ENCODE data around the gene LSAMP.

The LSAMP gene

DNA sequence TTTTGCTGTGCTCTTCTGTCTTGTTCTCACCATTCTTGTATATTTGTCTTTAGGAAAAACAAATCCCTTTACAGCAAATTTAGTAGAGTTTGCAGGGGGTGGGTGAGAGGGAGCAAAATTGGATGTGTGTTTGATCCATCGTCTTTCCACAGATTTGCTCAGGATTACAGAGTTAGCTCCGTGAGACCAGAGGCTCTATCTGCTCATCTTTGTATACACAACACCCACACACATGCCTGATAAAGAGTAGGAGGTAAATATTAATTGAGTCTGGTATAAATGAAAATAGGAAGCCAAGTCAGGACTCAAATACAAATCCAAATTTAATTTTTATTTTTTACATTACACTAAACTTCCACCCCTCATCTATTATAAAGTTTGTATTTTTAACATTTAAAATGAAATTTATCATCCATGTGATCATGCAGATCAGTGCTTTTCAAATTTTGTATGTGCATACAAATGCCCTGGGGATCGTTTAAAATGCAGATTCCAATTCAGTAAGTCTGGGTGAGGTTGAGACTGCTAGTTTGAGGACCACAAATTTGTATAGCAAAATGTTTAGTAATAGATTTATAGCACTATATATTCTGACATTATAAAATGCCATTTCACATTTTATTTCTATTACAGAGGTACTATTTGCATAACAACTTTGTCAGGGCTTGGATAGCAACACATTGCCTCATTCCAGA, 326.7 kb downstream of the LSAMP start:
- no peak overlapping the region for H3K27ac ChIP-seq (ENCODE audit: low read length)
- H3K27me3 ChIP-seq (ENCODE audit: control insufficient read depth, insufficient read depth, low read length), result no peaks in the 10 kb centered on the region
- no peak overlapping the region for H3K4me3 ChIP-seq (ENCODE audit: low read length)
- H3K36me3 ChIP-seq (ENCODE audit: control insufficient read depth, low read depth, low read length), result no peaks in the 10 kb centered on the region
- H3K9ac ChIP-seq (ENCODE audit: low read length), result no peak overlapping the region
- no peaks in the 10 kb centered on the region for H3K9me3 ChIP-seq (ENCODE audit: control insufficient read depth, low read depth, low read length)
- H3K4me1 ChIP-seq (ENCODE audit: control insufficient read depth, low read depth, low read length), result peaks cover 13% of the 10 kb centered on the region

DNA sequence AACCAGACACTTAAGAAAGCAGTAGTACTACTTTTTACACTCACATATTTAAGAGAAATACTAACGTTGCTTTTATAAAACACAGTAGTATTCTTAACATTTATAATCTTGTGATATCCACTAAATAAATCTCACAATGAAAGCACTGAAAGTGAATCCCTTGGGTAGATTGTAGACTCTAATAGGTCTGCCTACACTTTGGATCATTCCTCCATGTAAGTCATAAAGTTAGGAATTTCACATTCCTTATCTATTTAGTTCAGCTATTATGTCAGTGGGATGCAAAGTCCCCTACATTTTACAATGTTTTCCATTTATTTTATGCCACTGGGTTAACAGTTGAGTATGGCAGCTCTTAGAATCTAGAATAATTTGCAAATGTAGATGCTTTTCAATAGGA, 330.7 kb downstream of the LSAMP start:
- no peak overlapping the region for H3K27ac ChIP-seq (ENCODE audit: low read length)
- no peak overlapping the region for H3K4me3 ChIP-seq (ENCODE audit: low read length)
- H3K27me3 ChIP-seq (ENCODE audit: control insufficient read depth, insufficient read depth, low read length), result no peaks in the 10 kb centered on the region
- no peaks in the 10 kb centered on the region for H3K36me3 ChIP-seq (ENCODE audit: control insufficient read depth, low read depth, low read length)
- H3K9me3 ChIP-seq (ENCODE audit: control insufficient read depth, low read depth, low read length), result no peaks in the 10 kb centered on the region
- H3K4me1 ChIP-seq (ENCODE audit: control insufficient read depth, low read depth, low read length), result peaks cover 13% of the 10 kb centered on the region
- H3K9ac ChIP-seq (ENCODE audit: low read length), result no peak overlapping the region

- no peak overlapping the region for H3K27ac ChIP-seq (ENCODE audit: low read length)
- peaks cover 4% of the 10 kb centered on the region for H3K4me1 ChIP-seq (ENCODE audit: control insufficient read depth, low read depth, low read length)
- no peak overlapping the region for H3K9ac ChIP-seq (ENCODE audit: low read length)
- H3K36me3 ChIP-seq (ENCODE audit: control insufficient read depth, low read depth, low read length), result no peaks in the 10 kb centered on the region
- no peaks in the 10 kb centered on the region for H3K27me3 ChIP-seq (ENCODE audit: control insufficient read depth, insufficient read depth, low read length)
- no peak overlapping the region for H3K4me3 ChIP-seq (ENCODE audit: low read length)
- no peaks in the 10 kb centered on the region for H3K9me3 ChIP-seq (ENCODE audit: control insufficient read depth, low read depth, low read length)
Observed at GRCh38 chr3:116112696-116113095, 332.6 kb downstream of the LSAMP start.

- H3K9me3 ChIP-seq (ENCODE audit: control insufficient read depth, low read depth, low read length), result no peaks in the 10 kb centered on the region
- no peak overlapping the region for H3K9ac ChIP-seq (ENCODE audit: low read length)
- H3K4me3 ChIP-seq (ENCODE audit: low read length), result no peak overlapping the region
- no peaks in the 10 kb centered on the region for H3K36me3 ChIP-seq (ENCODE audit: control insufficient read depth, low read depth, low read length)
- H3K27ac ChIP-seq (ENCODE audit: low read length), result no peak overlapping the region
- H3K27me3 ChIP-seq (ENCODE audit: control insufficient read depth, insufficient read depth, low read length), result no peaks in the 10 kb centered on the region
- peaks cover 4% of the 10 kb centered on the region for H3K4me1 ChIP-seq (ENCODE audit: control insufficient read depth, low read depth, low read length)
Observed at GRCh38 chr3:116111765-116112164, 333.5 kb downstream of the LSAMP start.

DNA sequence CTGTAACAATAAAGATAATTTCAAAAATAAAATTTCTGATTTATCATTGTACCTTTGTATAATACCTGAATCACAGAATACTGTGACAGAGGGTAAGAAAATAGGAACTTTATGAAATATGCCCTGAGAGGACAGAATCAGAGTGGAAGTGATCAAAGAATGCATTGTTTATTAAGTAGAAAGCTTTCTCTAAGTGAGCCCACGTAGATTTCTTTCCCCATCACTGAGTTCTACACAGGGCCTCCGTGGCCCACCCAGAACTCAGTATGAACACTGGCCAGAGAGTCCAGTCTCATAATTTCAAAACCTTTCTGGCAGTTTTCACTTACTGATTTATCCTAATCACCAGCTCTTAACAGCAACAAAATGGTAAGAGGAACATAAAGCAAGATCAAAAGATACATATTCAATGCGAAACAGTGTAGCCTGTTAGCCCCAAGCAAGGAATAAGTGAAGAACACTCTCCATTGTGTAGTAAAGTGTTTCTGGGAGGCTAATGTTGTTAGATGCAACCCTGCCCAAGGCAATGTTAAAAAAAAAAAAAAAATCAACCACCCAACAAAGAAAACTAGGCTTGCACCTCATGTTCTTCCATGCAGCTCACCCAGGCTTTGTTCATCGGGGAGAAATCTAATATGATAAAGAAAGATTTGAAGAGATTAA, 341.3 kb downstream of the LSAMP start:
- peaks cover 13% of the 10 kb centered on the region for H3K4me1 ChIP-seq (ENCODE audit: control insufficient read depth, low read depth, low read length)
- no peak overlapping the region for H3K27ac ChIP-seq (ENCODE audit: low read length)
- no peak overlapping the region for H3K9ac ChIP-seq (ENCODE audit: low read length)
- H3K27me3 ChIP-seq (ENCODE audit: control insufficient read depth, insufficient read depth, low read length), result no peaks in the 10 kb centered on the region
- H3K4me3 ChIP-seq (ENCODE audit: low read length), result no peak overlapping the region
- no peaks in the 10 kb centered on the region for H3K9me3 ChIP-seq (ENCODE audit: control insufficient read depth, low read depth, low read length)
- H3K36me3 ChIP-seq (ENCODE audit: control insufficient read depth, low read depth, low read length), result no peaks in the 10 kb centered on the region

- H3K9ac ChIP-seq (ENCODE audit: low read length), result no peak overlapping the region
- H3K4me1 ChIP-seq (ENCODE audit: control insufficient read depth, low read depth, low read length), result peaks cover 13% of the 10 kb centered on the region
- H3K27ac ChIP-seq (ENCODE audit: low read length), result no peak overlapping the region
- H3K36me3 ChIP-seq (ENCODE audit: control insufficient read depth, low read depth, low read length), result no peaks in the 10 kb centered on the region
- no peaks in the 10 kb centered on the region for H3K9me3 ChIP-seq (ENCODE audit: control insufficient read depth, low read depth, low read length)
- no peaks in the 10 kb centered on the region for H3K27me3 ChIP-seq (ENCODE audit: control insufficient read depth, insufficient read depth, low read length)
- H3K4me3 ChIP-seq (ENCODE audit: low read length), result no peak overlapping the region
Observed at GRCh38 chr3:116102037-116102436, 343.2 kb downstream of the LSAMP start.

DNA sequence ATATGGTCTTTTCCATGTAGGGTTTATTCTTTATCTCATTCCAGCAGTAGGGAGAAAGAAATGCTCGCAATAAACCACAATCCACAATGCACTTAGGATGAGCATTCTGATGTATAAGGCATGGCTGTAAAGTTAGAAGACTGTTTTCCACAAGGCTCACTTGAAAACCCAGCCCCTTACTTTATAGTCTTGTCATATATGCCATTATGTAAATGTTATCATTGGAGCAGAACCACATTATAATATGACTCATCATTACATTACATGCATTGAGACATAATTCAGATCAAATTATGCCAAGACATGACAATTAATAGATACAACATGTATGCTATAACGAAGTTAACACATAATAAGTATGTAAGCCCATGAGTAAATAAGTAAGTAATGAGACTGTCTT, 348.1 kb downstream of the LSAMP start:
- Histone ChIP-seq H3K4me3 (ENCODE audit: low read length) (no peak overlapping the region), H3K9me3 (ENCODE audit: control insufficient read depth, low read depth, low read length) (no peaks in the 10 kb centered on the region), H3K36me3 (ENCODE audit: control insufficient read depth, low read depth, low read length) (no peaks in the 10 kb centered on the region), H3K9ac (ENCODE audit: low read length) (no peak overlapping the region), H3K27me3 (ENCODE audit: control insufficient read depth, insufficient read depth, low read length) (no peaks in the 10 kb centered on the region), H3K27ac (ENCODE audit: low read length) (no peak overlapping the region), H3K4me1 (ENCODE audit: control insufficient read depth, low read depth, low read length) (peaks cover 3% of the 10 kb centered on the region)

DNA sequence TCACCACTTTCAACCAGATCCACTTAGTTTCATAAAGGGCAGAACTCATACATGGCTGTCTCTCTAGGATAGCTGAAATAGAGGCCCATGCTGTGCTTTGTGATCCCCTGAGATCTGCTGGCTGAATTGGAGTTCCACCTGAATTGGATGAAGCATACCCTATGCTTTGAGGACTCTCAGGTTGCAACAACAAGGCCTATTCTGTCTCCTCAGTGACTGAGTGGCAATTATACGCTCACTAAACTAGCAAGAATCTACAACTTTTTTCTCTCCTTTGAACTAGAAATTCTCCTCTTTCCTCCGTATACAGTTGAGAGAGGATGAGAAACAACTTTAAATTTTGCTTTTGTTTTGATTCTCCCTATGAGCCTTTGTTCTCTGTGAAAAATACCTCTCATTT, 348.7 kb downstream of the LSAMP start:
- Histone ChIP-seq H3K4me1 (ENCODE audit: control insufficient read depth, low read depth, low read length) (no peaks in the 10 kb centered on the region), H3K9ac (ENCODE audit: low read length) (no peak overlapping the region), H3K4me3 (ENCODE audit: low read length) (no peak overlapping the region), H3K27me3 (ENCODE audit: control insufficient read depth, insufficient read depth, low read length) (no peaks in the 10 kb centered on the region), H3K27ac (ENCODE audit: low read length) (no peak overlapping the region), H3K9me3 (ENCODE audit: control insufficient read depth, low read depth, low read length) (no peaks in the 10 kb centered on the region), H3K36me3 (ENCODE audit: control insufficient read depth, low read depth, low read length) (no peaks in the 10 kb centered on the region)

- H3K4me3 ChIP-seq (ENCODE audit: low read length), result no peak overlapping the region
- H3K9me3 ChIP-seq (ENCODE audit: control insufficient read depth, low read depth, low read length), result no peaks in the 10 kb centered on the region
- H3K4me1 ChIP-seq (ENCODE audit: control insufficient read depth, low read depth, low read length), result no peaks in the 10 kb centered on the region
- H3K27ac ChIP-seq (ENCODE audit: low read length), result no peak overlapping the region
- no peak overlapping the region for H3K9ac ChIP-seq (ENCODE audit: low read length)
- H3K27me3 ChIP-seq (ENCODE audit: control insufficient read depth, insufficient read depth, low read length), result no peaks in the 10 kb centered on the region
- H3K36me3 ChIP-seq (ENCODE audit: control insufficient read depth, low read depth, low read length), result no peaks in the 10 kb centered on the region
Observed at GRCh38 chr3:116093374-116093773, 351.9 kb downstream of the LSAMP start.

DNA sequence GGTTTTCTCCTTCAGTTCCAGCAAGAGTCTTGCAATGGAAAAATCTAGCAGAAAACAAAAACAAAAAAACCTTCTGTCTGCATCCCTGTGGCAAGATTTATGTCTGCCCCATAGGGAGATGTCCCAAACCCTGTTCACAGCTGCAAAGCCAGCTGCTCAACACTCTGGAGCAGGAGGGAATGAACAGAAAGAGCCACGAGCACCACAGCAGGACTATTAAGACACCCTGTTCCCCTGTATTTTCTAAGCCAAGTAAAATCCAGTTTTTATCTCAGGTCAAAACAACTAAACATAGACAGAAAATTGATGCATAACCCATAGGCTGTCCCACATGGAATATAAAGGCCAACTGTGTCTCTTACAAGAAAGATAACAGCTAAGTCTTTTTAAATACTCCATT, 357.9 kb downstream of the LSAMP start:
- Histone ChIP-seq H3K36me3 (ENCODE audit: control insufficient read depth, low read depth, low read length) (no peaks in the 10 kb centered on the region), H3K27ac (ENCODE audit: low read length) (no peak overlapping the region), H3K4me1 (ENCODE audit: control insufficient read depth, low read depth, low read length) (no peaks in the 10 kb centered on the region), H3K27me3 (ENCODE audit: control insufficient read depth, insufficient read depth, low read length) (no peaks in the 10 kb centered on the region), H3K4me3 (ENCODE audit: low read length) (no peak overlapping the region), H3K9me3 (ENCODE audit: control insufficient read depth, low read depth, low read length) (no peaks in the 10 kb centered on the region), H3K9ac (ENCODE audit: low read length) (no peak overlapping the region)

- no peaks in the 10 kb centered on the region for H3K36me3 ChIP-seq (ENCODE audit: control insufficient read depth, low read depth, low read length)
- H3K9me3 ChIP-seq (ENCODE audit: control insufficient read depth, low read depth, low read length), result no peaks in the 10 kb centered on the region
- no peak overlapping the region for H3K9ac ChIP-seq (ENCODE audit: low read length)
- H3K27ac ChIP-seq (ENCODE audit: low read length), result no peak overlapping the region
- H3K27me3 ChIP-seq (ENCODE audit: control insufficient read depth, insufficient read depth, low read length), result no peaks in the 10 kb centered on the region
- H3K4me1 ChIP-seq (ENCODE audit: control insufficient read depth, low read depth, low read length), result no peaks in the 10 kb centered on the region
- H3K4me3 ChIP-seq (ENCODE audit: low read length), result no peak overlapping the region
Observed at GRCh38 chr3:116084999-116085791, 360.1 kb downstream of the LSAMP start.
